SIG-M5 (cell line): ENCODE measurements around the gene IFFO2.

Experiments used
- DNase-seq: peaks from one replicate; lab custom pipeline; 2025; lab: John Stamatoyannopoulos, UW

IFFO2 gene

GRCh38 chr1:18919197-18919905, 37.1 kb downstream of the IFFO2 start:
- no peak for DNase-seq

- no peak for DNase-seq
Measured at GRCh38 chr1:18918417-18918816, 38.1 kb downstream of the IFFO2 start.

GRCh38 chr1:18917071-18917799, 39.2 kb downstream of the IFFO2 start:
- no peak for DNase-seq

- DNase-seq, result no peak
Measured at GRCh38 chr1:18915341-18915740, 41.1 kb downstream of the IFFO2 start.

- DNase-seq, result no peak
Measured at GRCh38 chr1:18913065-18913835, 43.2 kb downstream of the IFFO2 start.

GRCh38 chr1:18912550-18912949, 43.9 kb downstream of the IFFO2 start:
- DNase-seq, result no peak

- DNase-seq, result no peak
Measured at GRCh38 chr1:18908911-18909771, 47.3 kb downstream of the IFFO2 start.

- DNase-seq, result no peak
Measured at GRCh38 chr1:18907917-18908845, 48.3 kb downstream of the IFFO2 start.

GRCh38 chr1:18907021-18907916, 49.2 kb downstream of the IFFO2 start:
- DNase-seq, result no peak

- DNase-seq, result no peak
Measured at GRCh38 chr1:18903291-18903756, 53.2 kb downstream of the IFFO2 start.

- DNase-seq, result peak; percentile 86
Measured at GRCh38 chr1:18902523-18903290, 53.8 kb downstream of the IFFO2 start, which contains the start of gene ALDH4A1. TSS of gene ALDH4A1 (minus strand) at chr1:18902555. CDS start at chr1:18902523, 32 bp downstream.

- DNase-seq, result no peak
Measured at GRCh38 chr1:18901952-18902522, 54.4 kb downstream of the IFFO2 start.

GRCh38 chr1:18901147-18901951, 55.1 kb downstream of the IFFO2 start:
- no peak for DNase-seq

- DNase-seq, result no peak
Measured at GRCh38 chr1:18900303-18900841, 56.1 kb downstream of the IFFO2 start.

GRCh38 chr1:18899363-18900049, 57.0 kb downstream of the IFFO2 start:
- no peak for DNase-seq

- DNase-seq, result no peak
Measured at GRCh38 chr1:18898567-18898966, 57.9 kb downstream of the IFFO2 start.

GRCh38 chr1:18895317-18895716, 61.2 kb downstream of the IFFO2 start:
- no peak for DNase-seq
